OCI-LY1 (cell line): ENCODE measurements around the gene ASB4.

ENCODE experiments used
- CTCF ChIP-seq: fragments of 200-600 bp; sonication (generic), shearing (Covaris generic); IDR thresholded peaks from 2 replicates; pipeline ENCODE4 v1.5.1; 2017; ENCODE audit warnings: mild to moderate bottlenecking, antibody characterized with exemption, low read length, moderate library complexity, mixed read lengths
- EZH2 ChIP-seq: fragments of 200-600 bp; sonication (generic), shearing (Covaris generic); IDR thresholded peaks from 2 replicates; pipeline ENCODE4 v1.8.0; 2017; ENCODE audit warnings: borderline replicate concordance, mixed run types, mild to moderate bottlenecking, antibody characterized with exemption, low read length, moderate library complexity, mixed read lengths

GRCh38 chr7:95539426-95539825 lies 53.7 kb downstream of the ASB4 start:
- TF ChIP-seq CTCF (no peak), EZH2 (no peak)
